Endodermal cell (in vitro differentiated cells): ENCODE data around the gene SOX13. TPM values are rescaled to one million over a fixed set of nuclear protein-coding genes. Genes with fewer than 3 reads are reported as not detected.

Experiments
- DNase-seq: peaks from one replicate; pipeline ENCODE4 v3.0.0-alpha.2; 2017
- H3K27ac ChIP-seq: 2 replicates; pipeline ENCODE4 v1.5.1; 2013; ENCODE audit warnings: mild to moderate bottlenecking, low read depth, low read length, moderate library complexity
- H3K27me3 ChIP-seq: 2 replicates; pipeline ENCODE4 v1.6.1; 2013; ENCODE audit warnings: mild to moderate bottlenecking, low read length, moderate library complexity; ENCODE audit not compliant: insufficient read depth, control insufficient read depth, poor library complexity, severe bottlenecking
- H3K36me3 ChIP-seq: 2 replicates; pipeline ENCODE4 v1.7.0; 2013; ENCODE audit warnings: mild to moderate bottlenecking, low read length, moderate library complexity; ENCODE audit not compliant: control insufficient read depth, insufficient read depth
- H3K4me1 ChIP-seq: one replicate; pipeline ENCODE4 v1.7.0; 2013; ENCODE audit warnings: low read length; ENCODE audit not compliant: control insufficient read depth, insufficient read depth
- H3K4me3 ChIP-seq: 2 replicates; pipeline ENCODE4 v1.5.1; 2013; ENCODE audit warnings: mild to moderate bottlenecking, low read length, moderate library complexity
- H3K9ac ChIP-seq: 2 replicates; pipeline ENCODE4 v1.6.1; 2013; ENCODE audit warnings: mild to moderate bottlenecking, low read length, moderate library complexity; ENCODE audit not compliant: poor library complexity, severe bottlenecking; ENCODE audit errors: extremely low read depth
- H3K9me3 ChIP-seq: 2 replicates; pipeline ENCODE4 v1.6.1; 2013; ENCODE audit warnings: mild to moderate bottlenecking, low read length, moderate library complexity; ENCODE audit not compliant: control insufficient read depth
- H3K27ac Mint-ChIP-seq: 2 replicates; pipeline ENCODE4 v1.8.0; 2020; ENCODE audit warnings: mixed read lengths
- H3K27me3 Mint-ChIP-seq: 2 replicates; pipeline ENCODE4 v1.8.0; 2021; ENCODE audit warnings: mild to moderate bottlenecking, mixed read lengths; ENCODE audit not compliant: insufficient read depth
- H3K36me3 Mint-ChIP-seq: 2 replicates; pipeline ENCODE4 v1.8.0; 2020; ENCODE audit warnings: low read depth, mixed read lengths
- H3K4me1 Mint-ChIP-seq: 2 replicates; pipeline ENCODE4 v1.8.0; 2020; ENCODE audit warnings: mixed read lengths
- H3K4me3 Mint-ChIP-seq: 2 replicates; pipeline ENCODE4 v1.8.0; 2020; ENCODE audit warnings: mild to moderate bottlenecking, moderate library complexity, mixed read lengths
- H3K9me3 Mint-ChIP-seq: 2 replicates; pipeline ENCODE4 v1.8.0; 2020; ENCODE audit warnings: mild to moderate bottlenecking, mixed read lengths
- WGBS, 2 experiments: methylation state at CpG; one replicate each; pipeline versions ENCODE4 v1.1.5 to v1.1.7; 2013; ENCODE audit warnings: missing lambda C conversion rate in 2 of 2, mixed read lengths in 1 of 2; ENCODE audit not compliant: insufficient coverage in 1 of 2, insufficient read length in 1 of 2; 5-methylcytosine and 5-hydroxymethylcytosine counted together
- total RNA-seq, 2 donors: library from RNA; stranded (reverse); fragmentation: NEBNext Ultra II Directional in 1 of 2; extraction: Animal tissue kit (Norgen Biotek cat#: 25700) in 1 of 2; gene quantifications; 2 replicates in 1 of 2; 3 replicates in 1 of 2; pipeline ENCODE4 v1.2.1, GENCODE V29; 2021
- TF ChIP-seq, protein P1 (sequence below): fragments of 200-600 bp; sonication (generic); conservative IDR thresholded peaks from 2 replicates; pipeline ENCODE4 v1.5.0; 2021; ENCODE audit warnings: antibody characterized with exemption, mild to moderate bottlenecking

The SOX13 gene
- total RNA-seq, 2 donors from 2014 or later, result 75.3 to 85.3 TPM

GRCh38 chr1:204152310-204153044 lies 79.6 kb downstream of the SOX13 start:
- H3K27ac Mint-ChIP-seq, result no peak overlapping the region
- no peaks in the 10 kb centered on the region for H3K36me3 Mint-ChIP-seq
- WGBS, 2 experiments, result 45 to 86% methylated on average over 5 to 24 of the region's 25 CpGs
- Histone ChIP-seq H3K9ac (no peak overlapping the region), H3K9me3 (no peaks in the 10 kb centered on the region), H3K27ac (no peak overlapping the region), H3K4me3 (peak overlapping the region; percentile 74), H3K36me3 (no peaks in the 10 kb centered on the region), H3K27me3 (peaks cover 48% of the 10 kb centered on the region), H3K4me1 (no peaks in the 10 kb centered on the region)
- H3K4me1 Mint-ChIP-seq, result peaks cover 10% of the 10 kb centered on the region
- no peaks in the 10 kb centered on the region for H3K9me3 Mint-ChIP-seq
- H3K4me3 Mint-ChIP-seq, result peak overlapping the region; percentile 60
- peaks cover 62% of the 10 kb centered on the region for H3K27me3 Mint-ChIP-seq
- DNase-seq, result no peak
- TF ChIP-seq, protein P1, sequence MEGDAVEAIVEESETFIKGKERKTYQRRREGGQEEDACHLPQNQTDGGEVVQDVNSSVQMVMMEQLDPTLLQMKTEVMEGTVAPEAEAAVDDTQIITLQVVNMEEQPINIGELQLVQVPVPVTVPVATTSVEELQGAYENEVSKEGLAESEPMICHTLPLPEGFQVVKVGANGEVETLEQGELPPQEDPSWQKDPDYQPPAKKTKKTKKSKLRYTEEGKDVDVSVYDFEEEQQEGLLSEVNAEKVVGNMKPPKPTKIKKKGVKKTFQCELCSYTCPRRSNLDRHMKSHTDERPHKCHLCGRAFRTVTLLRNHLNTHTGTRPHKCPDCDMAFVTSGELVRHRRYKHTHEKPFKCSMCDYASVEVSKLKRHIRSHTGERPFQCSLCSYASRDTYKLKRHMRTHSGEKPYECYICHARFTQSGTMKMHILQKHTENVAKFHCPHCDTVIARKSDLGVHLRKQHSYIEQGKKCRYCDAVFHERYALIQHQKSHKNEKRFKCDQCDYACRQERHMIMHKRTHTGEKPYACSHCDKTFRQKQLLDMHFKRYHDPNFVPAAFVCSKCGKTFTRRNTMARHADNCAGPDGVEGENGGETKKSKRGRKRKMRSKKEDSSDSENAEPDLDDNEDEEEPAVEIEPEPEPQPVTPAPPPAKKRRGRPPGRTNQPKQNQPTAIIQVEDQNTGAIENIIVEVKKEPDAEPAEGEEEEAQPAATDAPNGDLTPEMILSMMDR, result no peak

DNA sequence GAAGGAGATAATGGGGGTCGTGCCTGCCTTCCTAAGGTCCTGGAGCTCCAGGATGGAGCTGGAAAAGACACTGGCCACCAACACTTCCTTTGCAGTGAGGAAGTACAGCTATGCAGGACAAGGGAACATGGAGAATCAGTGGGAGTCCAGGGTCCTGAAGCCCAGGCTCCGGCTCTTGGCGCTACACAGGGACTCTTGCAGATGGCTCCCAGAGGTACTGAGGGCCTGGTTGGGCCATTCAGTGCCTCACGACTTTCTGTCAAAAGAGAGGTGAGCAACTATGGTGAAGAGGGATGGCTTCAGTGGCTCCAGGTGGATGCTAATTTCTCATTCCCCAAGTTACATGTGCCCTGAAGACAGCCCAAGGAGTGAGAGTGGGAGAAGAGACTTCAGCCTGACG lies 80.8 kb downstream of the SOX13 start:
- H3K9ac ChIP-seq, result no peak overlapping the region
- H3K36me3 Mint-ChIP-seq, result no peaks in the 10 kb centered on the region
- H3K9me3 Mint-ChIP-seq, result no peaks in the 10 kb centered on the region
- H3K4me1 ChIP-seq, result no peaks in the 10 kb centered on the region
- H3K4me1 Mint-ChIP-seq, result peaks cover 2% of the 10 kb centered on the region
- no peak overlapping the region for H3K27ac ChIP-seq
- TF ChIP-seq, protein P1, result no peak
- H3K9me3 ChIP-seq, result no peaks in the 10 kb centered on the region
- 93 to 94% methylated on average over 4 to 5 of the region's 5 CpGs for WGBS, 2 experiments
- peaks cover 64% of the 10 kb centered on the region for H3K27me3 Mint-ChIP-seq
- no peaks in the 10 kb centered on the region for H3K36me3 ChIP-seq
- no peak overlapping the region for H3K4me3 ChIP-seq
- DNase-seq, result no peak
- H3K27me3 ChIP-seq, result peaks cover 48% of the 10 kb centered on the region
- H3K27ac Mint-ChIP-seq, result no peak overlapping the region
- H3K4me3 Mint-ChIP-seq, result no peak overlapping the region

DNA sequence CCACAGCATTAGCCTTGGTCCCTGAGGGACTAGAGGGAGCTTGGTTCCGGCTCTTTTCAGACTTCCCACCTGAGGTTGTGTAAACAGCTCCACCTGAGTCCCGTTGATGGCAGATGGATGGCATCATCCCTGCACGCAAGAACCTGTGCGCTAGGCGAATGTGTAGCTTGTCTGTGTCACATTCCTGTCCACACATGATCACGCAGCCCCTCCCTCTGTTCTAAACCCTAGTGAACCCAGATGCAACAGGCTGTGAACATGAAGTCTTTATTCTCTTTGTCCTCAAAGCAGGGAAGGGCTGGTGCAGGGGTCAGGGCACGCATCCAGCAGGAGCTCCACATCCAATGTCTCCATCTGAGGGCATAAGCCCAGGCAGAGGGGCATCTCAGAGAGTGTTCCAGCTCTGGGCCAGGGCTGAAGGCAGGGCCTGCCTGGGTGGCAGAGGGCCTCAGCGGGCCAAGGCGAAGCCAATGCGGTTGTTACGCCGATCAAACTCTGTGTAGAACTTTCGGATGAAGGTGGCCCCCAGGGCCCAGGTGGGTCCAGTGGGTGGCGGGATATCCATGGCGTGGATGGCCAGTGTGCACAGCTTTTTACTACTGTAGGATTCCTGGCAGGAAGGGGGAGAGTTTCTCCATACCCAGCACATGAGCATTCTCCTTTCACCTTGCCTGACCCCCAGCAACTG lies 81.8 kb downstream of the SOX13 start:
- Histone ChIP-seq H3K4me3 (no peak overlapping the region), H3K9ac (no peak overlapping the region), H3K9me3 (no peaks in the 10 kb centered on the region), H3K4me1 (no peaks in the 10 kb centered on the region), H3K27me3 (peaks cover 51% of the 10 kb centered on the region), H3K36me3 (no peaks in the 10 kb centered on the region), H3K27ac (no peak overlapping the region)
- Mint-ChIP-seq H3K9me3 (no peaks in the 10 kb centered on the region), H3K4me1 (peaks cover 2% of the 10 kb centered on the region), H3K4me3 (no peak overlapping the region), H3K36me3 (no peaks in the 10 kb centered on the region), H3K27me3 (peaks cover 57% of the 10 kb centered on the region), H3K27ac (no peak overlapping the region)
- 92 to 93% methylated on average over 13 to 15 of the region's 15 CpGs for WGBS, 2 experiments
- DNase-seq, result no peak
- TF ChIP-seq, protein P1, result no peak
